Kidney (tissue), 14 donors: ENCODE results near the gene ADRA2A. TPM values are rescaled to one million over a fixed set of nuclear protein-coding genes. Genes with fewer than 3 reads are reported as not detected.

Source experiments
- DNase-seq, 5 donors: peaks; one replicate each; pipeline ENCODE4 v3.0.0-alpha.2; 2013 to 2020
- FAIRE-seq: peaks from 2 replicates; lab custom pipeline; 2012; peaks lifted over from hg19 to GRCh38; lab: Jason Lieb, UNC
- H3K27ac ChIP-seq, 2 donors: one replicate each; pipeline ENCODE4 v1.7.0; 2013; ENCODE audit warnings: low read depth in 2 of 2, low read length in 2 of 2, inconsistent platforms in 1 of 2
- H3K27me3 ChIP-seq: one replicate; pipeline ENCODE4 v1.7.1; 2013; ENCODE audit warnings: low read length, inconsistent platforms; ENCODE audit not compliant: control insufficient read depth, insufficient read depth
- H3K36me3 ChIP-seq, 3 donors: one replicate each; pipeline versions ENCODE4 v1.7.0 to v1.7.1; 2013; ENCODE audit warnings: low read length in 3 of 3, control low read depth in 1 of 3, inconsistent platforms in 1 of 3; ENCODE audit not compliant: insufficient read depth in 3 of 3, control insufficient read depth in 2 of 3
- H3K4me1 ChIP-seq, 3 donors: one replicate each; pipeline versions ENCODE4 v1.7.0 to v1.7.1; 2013; ENCODE audit warnings: low read length in 3 of 3, inconsistent platforms in 1 of 3, low read depth in 1 of 3; ENCODE audit not compliant: control insufficient read depth in 2 of 3, insufficient read depth in 2 of 3
- H3K4me3 ChIP-seq, 3 donors: one replicate each; pipeline versions ENCODE4 v1.7.0 to v1.8.1; 2013; ENCODE audit warnings: low read length in 3 of 3, control low read depth in 1 of 3, inconsistent platforms in 1 of 3
- H3K9ac ChIP-seq, 3 donors: one replicate each; pipeline versions ENCODE4 v1.7.0 to v1.7.1; 2013; ENCODE audit warnings: low read length in 3 of 3, control low read depth in 1 of 3, inconsistent platforms in 1 of 3
- H3K9me3 ChIP-seq, 3 donors: one replicate each; pipeline versions ENCODE4 v1.7.0 to v1.7.1; 2013; ENCODE audit warnings: low read length in 3 of 3, control low read depth in 1 of 3, inconsistent platforms in 1 of 3; ENCODE audit not compliant: control insufficient read depth in 2 of 3, insufficient read depth in 1 of 3
- intact Hi-C: fragments of 100-400 bp; cut with DNase I; formaldehyde crosslinking; loops from one replicate; pipeline ENCODE4 v1.11.1; 2022
- polyA plus RNA-seq: library from polyadenylated mRNA; stranded (reverse); fragments of 350-450 nt; fragmentation: Illumina TruSeq; extraction: RNeasy Lipid Tissue Mini Kit (QIAGEN cat#74804); gene quantifications from one replicate; pipeline ENCODE4 v1.2.3, GENCODE V29; 2014; ENCODE audit warnings: low read depth, low replicate concordance; ENCODE audit not compliant: insufficient read depth
- total RNA-seq: library from RNA; stranded (reverse); fragmentation: NEBNext Ultra II Directional; extraction: Animal tissue kit (Norgen Biotek cat#: 25700); gene quantifications from one replicate; pipeline ENCODE4 v1.2.1, GENCODE V29; 2021
- TF ChIP-seq, protein P1 (sequence below): IDR thresholded peaks from 3 replicates; pipeline ENCODE4 v1.5.1; 2012; ENCODE audit warnings: mild to moderate bottlenecking, moderate library complexity, borderline replicate concordance; ENCODE audit not compliant: insufficient read depth; ENCODE audit errors: extremely low read depth
- donor health status: control.
- donor health status: control.
- donor health status: control.
- donor health status: control.
- donor health status: control.
- donor health status: DM: yes; HTN: yes; CAD: no.
- donor health status: Normal renal cell carcinoma (clear cell type).

The ADRA2A gene
- total and polyA plus RNA-seq, 2 donors from 2014 or later: 1.2 to 7.8 TPM

DNA sequence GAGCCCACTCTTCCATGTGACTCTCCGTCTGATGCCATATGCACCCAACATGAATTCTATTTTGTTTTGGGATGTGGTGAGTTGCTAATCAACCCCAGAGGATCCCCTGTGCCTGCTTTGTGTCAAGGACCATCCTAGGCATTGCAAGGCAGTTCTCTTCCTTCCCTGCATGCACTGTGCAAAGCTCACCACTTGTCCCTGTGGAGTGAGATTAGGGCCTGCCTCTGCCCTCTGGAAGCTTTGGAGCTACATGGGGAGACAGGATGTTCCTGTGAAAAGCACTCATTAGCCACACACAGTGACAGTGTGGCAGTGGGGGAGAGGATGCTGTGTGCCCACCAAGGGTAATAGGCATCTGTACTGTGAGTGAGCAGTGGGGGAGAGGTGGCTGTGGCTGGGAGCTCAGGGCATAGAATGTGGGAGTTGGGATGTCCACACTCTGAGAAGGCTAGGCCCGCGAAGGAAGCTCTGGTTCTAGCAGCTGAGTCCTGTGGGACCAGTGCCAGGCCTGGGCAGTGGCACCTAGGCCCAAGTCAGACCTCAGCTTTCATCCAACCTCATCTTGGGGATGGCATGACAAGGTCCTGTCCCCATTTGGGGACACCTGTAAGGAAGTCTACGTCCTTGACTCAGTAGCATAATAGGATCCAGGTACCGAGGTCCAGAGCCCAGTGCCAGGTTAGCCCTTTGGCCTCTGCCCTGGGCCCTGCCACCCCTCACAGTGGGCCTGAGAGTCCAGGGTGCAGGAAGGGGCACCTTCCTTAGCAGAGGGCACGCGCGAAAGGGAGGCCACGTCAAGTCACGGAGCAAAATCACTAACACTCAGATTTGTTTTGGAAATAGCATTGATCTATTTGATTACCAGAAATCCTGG is 6.6 kb downstream of the ADRA2A start:
- FAIRE-seq: no peak
- no peaks in the 10 kb centered on the region for H3K4me1 ChIP-seq
- H3K9ac ChIP-seq: no peak overlapping the region
- H3K36me3 ChIP-seq: no peaks in the 10 kb centered on the region
- no peak overlapping the region for H3K27ac ChIP-seq
- peak in 1 of 5 donors; percentile 1 for DNase-seq
- H3K4me3 ChIP-seq: no peak overlapping the region
- intact Hi-C loops: no loop called here
- H3K27me3 ChIP-seq: peaks cover 2% of the 10 kb centered on the region
- TF ChIP-seq, protein P1, sequence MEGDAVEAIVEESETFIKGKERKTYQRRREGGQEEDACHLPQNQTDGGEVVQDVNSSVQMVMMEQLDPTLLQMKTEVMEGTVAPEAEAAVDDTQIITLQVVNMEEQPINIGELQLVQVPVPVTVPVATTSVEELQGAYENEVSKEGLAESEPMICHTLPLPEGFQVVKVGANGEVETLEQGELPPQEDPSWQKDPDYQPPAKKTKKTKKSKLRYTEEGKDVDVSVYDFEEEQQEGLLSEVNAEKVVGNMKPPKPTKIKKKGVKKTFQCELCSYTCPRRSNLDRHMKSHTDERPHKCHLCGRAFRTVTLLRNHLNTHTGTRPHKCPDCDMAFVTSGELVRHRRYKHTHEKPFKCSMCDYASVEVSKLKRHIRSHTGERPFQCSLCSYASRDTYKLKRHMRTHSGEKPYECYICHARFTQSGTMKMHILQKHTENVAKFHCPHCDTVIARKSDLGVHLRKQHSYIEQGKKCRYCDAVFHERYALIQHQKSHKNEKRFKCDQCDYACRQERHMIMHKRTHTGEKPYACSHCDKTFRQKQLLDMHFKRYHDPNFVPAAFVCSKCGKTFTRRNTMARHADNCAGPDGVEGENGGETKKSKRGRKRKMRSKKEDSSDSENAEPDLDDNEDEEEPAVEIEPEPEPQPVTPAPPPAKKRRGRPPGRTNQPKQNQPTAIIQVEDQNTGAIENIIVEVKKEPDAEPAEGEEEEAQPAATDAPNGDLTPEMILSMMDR: no peak
- no peaks in the 10 kb centered on the region for H3K9me3 ChIP-seq

DNA sequence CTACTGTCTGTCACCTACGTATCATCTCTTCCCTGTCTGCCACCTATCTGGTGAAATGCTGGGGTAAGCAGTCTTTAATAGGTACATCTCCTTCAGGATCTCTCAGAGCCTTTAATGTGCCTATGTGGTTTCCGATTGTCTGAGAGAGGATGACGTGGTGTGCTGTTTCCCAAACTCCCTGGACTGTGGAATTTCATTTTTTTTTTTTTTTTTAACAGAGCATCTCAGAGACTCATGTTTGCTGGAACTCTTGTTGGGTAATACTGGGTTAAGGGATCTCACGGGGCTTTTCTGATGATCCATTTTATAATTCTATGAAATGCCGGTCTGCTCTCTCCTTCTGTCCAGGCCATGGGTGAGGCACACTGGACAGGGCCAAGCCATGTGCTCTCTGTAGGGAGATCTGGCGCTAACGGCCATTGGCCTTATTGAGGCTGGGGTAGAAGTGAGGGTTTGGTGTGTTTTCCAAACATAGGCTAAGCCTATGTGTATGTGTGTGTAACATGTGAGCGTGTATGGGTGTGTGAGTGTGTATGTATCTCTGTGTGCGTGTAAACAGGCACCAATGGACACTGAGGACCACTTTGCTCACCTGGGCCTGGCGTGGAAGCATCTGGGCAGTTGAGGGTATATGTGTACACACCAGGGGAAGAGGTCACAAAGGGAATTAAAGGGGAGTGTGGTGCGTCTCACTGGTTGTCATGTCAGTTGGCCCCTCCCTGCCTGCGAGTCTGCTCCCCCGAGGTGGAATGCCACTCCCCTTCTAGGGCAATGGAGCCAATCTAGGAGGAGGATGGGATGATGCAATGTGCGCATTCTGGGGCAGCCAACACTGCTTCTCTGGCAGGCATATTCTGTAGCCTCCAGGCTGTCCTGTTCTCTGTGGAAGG is 7.8 kb downstream of the ADRA2A start:
- H3K27me3 ChIP-seq: no peaks in the 10 kb centered on the region
- H3K27ac ChIP-seq: no peak overlapping the region
- peak in 1 of 5 donors; percentile 6 for DNase-seq
- TF ChIP-seq, protein P1: no peak
- no peak overlapping the region for H3K4me3 ChIP-seq
- FAIRE-seq: no peak
- H3K9me3 ChIP-seq: no peaks in the 10 kb centered on the region
- no peaks in the 10 kb centered on the region for H3K36me3 ChIP-seq
- no peaks in the 10 kb centered on the region for H3K4me1 ChIP-seq
- no peak overlapping the region for H3K9ac ChIP-seq
- intact Hi-C loops: no loop called here

DNA sequence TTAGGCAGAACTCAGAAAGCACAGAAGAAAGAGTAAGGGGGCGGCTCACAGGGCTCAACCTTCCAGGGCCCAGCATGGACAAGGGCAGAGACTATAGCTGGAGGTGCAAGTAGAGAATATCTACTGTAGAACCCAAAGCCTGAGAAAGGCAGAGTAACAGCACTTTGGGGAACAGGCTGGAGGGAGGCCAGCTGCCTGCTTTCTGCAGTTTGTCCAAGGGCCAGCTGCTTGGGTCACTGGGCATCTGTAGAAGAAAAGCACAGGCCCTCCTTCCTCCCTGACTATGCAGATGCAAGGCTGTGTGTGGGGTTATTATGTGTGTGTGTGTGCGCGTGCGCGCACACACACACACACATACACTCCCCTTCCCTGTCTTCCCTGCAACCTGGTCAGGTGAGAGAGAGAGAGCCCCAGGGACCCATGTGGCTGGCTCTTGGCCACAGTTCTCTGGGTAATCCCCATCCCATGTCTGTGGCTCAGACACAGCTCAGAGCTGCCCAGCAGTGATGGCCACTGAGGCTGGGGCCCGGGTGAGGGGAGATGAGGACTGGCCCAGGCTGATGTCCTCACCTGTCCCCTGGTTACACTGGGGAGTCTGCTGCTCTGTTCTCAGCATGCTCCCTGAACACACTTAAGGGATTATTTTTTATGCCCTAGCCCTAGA is 9.0 kb downstream of the ADRA2A start:
- TF ChIP-seq, protein P1: no peak

More for the DNA sequence above, 9.0 kb downstream of the ADRA2A start:
- no peak for FAIRE-seq
- Histone ChIP-seq H3K9ac (no peak overlapping the region), H3K27me3 (no peaks in the 10 kb centered on the region), H3K4me3 (no peak overlapping the region), H3K36me3 (no peaks in the 10 kb centered on the region), H3K4me1 (no peaks in the 10 kb centered on the region), H3K9me3 (no peaks in the 10 kb centered on the region), H3K27ac (no peak overlapping the region)
- intact Hi-C loops: no loop called here
- DNase-seq: no peak
